ENCODE measurements around the gene ELOVL5.

GRCh38 chr6:53312355-53312754 lies 36.4 kb downstream of the ELOVL5 start:
- TF ChIP-seq POLR2A (IDR thresholded peaks at IDR 0.05) (no peak), POLR2AphosphoS5 (IDR thresholded peaks at IDR 0.05) (no peak), CTCF (IDR thresholded peaks at IDR 0.05) (no peak)
